ENCODE data around the gene LRRC36. TPM values are rescaled to one million over a fixed set of nuclear protein-coding genes. Genes with fewer than 3 reads are reported as not detected.

Gene LRRC36
- total and polyA plus RNA-seq, 10 donors: 0.46 to 2.3 (median 0.74) TPM; not detected in 3

DNA sequence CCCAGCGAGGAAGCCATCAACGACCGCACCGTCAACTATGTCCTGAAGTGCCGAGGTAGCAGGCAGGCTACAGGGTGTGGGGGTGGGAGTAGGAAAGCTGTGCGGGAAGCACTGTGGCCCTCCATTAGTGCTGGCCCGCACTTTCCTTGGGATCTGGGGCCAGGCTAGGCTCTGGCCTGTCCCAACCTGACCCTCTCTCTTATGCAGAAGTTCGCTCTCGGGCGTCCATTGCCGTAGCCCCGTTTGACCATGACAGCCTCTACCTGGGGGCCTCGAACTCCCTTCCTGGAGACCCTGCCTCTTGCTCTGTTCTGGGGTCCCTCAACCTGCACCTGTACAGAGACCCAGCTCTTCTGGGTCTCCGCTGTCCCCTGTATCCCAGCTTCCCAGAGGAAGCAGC lies 38.7 kb upstream of the LRRC36 start:
- H3K4me1 ChIP-seq: peaks cover 0 to 30% (median 2%) of the 10 kb centered on the region in 6 donors
- DNase-seq: no peak
- H3K27me3 ChIP-seq (replicated peaks in 1 of 7): no peaks in the 10 kb centered on the region
- H3K4me3 ChIP-seq: no peak overlapping the region
- H3K9me3 ChIP-seq: no peaks in the 10 kb centered on the region
- TF ChIP-seq POLR2A (IDR thresholded peaks at IDR 0.05): no peak
- TF ChIP-seq POLR2AphosphoS5 (IDR thresholded peaks at IDR 0.05): no peak
- no peak for TF ChIP-seq CTCF (IDR thresholded peaks at IDR 0.05 in 8 of 11, conservative IDR thresholded peaks at IDR 0.05 in 3 of 11)
- H3K36me3 ChIP-seq: peaks cover 0 to 8% (median 0%) of the 10 kb centered on the region in 6 donors
- WGBS, 5 donors: 91 to 98% (median 97%) methylated on average over 13 to 14 of the region's 14 CpGs
- intact Hi-C loops (cut with DNase I; ENCODE audit: low total_unique reads): no loop called here
- H3K27ac ChIP-seq: no peak overlapping the region

GRCh38 chr16:67291461-67291860 lies 35.2 kb upstream of the LRRC36 start:
- Histone ChIP-seq H3K36me3 (peaks cover 0 to 5% (median 0%) of the 10 kb centered on the region in 6 donors), H3K9me3 (no peaks in the 10 kb centered on the region), H3K27me3 (replicated peaks in 1 of 7) (no peaks in the 10 kb centered on the region), H3K4me1 (peaks cover 0 to 19% (median 2%) of the 10 kb centered on the region in 6 donors), H3K27ac (no peak overlapping the region), H3K4me3 (no peak overlapping the region)
- no peak for DNase-seq
- intact Hi-C loops (cut with DNase I; ENCODE audit: low total_unique reads): no loop called here
- TF ChIP-seq POLR2AphosphoS5 (IDR thresholded peaks at IDR 0.05) (no peak), POLR2A (IDR thresholded peaks at IDR 0.05) (no peak), CTCF (IDR thresholded peaks at IDR 0.05 in 8 of 11, conservative IDR thresholded peaks at IDR 0.05 in 3 of 11) (no peak)
- WGBS, 5 donors: 85 to 93% (median 88%) methylated on average over 7 of the region's 7 CpGs

DNA sequence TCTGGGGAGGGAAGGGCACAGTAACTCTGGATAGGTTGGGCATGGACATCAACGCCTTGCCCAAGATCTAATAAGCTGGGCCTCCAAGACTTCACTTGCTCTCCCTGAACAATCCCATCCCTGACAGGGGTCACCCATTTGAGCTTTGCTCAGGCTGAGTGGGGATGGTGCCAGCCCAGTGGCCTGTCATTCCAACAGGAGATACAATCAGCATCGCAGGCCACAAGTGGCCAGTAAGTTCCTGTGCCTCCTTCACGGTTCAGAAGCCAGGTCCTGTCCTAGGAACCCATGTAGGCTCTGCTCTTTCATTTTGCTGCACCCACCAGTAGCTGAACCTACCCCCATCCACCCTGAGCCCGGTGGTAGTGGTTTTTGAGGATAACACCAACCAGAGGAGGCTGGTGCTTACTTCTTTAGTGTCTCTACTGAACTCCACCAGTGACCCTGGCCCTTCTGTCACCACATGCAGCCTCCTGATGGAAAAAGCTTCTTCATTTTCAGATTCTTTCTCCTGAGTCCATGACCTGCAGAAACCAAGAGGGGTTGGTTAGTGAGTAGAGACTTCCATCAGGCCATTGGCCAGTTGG lies 32.4 kb upstream of the LRRC36 start:
- Histone ChIP-seq H3K27me3 (replicated peaks in 1 of 7) (no peaks in the 10 kb centered on the region), H3K4me3 (no peak overlapping the region), H3K4me1 (peaks cover 0 to 19% (median 2%) of the 10 kb centered on the region in 6 donors), H3K36me3 (no peaks in the 10 kb centered on the region), H3K9me3 (no peaks in the 10 kb centered on the region), H3K27ac (no peak overlapping the region)
- intact Hi-C loops (cut with DNase I; ENCODE audit: low total_unique reads): no loop called here
- peak; percentile 56 for DNase-seq
- TF ChIP-seq POLR2A (IDR thresholded peaks at IDR 0.05) (no peak), CTCF (IDR thresholded peaks at IDR 0.05 in 8 of 11, conservative IDR thresholded peaks at IDR 0.05 in 3 of 11) (no peak), POLR2AphosphoS5 (IDR thresholded peaks at IDR 0.05) (no peak)
- WGBS, 5 donors: 83 to 89% (median 84%) methylated on average over 3 to 4 of the region's 4 CpGs

- no peak overlapping the region for H3K27ac ChIP-seq
- H3K4me3 ChIP-seq: no peak overlapping the region
- intact Hi-C loops (cut with DNase I; ENCODE audit: low total_unique reads): no loop called here
- no peaks in the 10 kb centered on the region for H3K36me3 ChIP-seq
- no peak for DNase-seq
- no peak for TF ChIP-seq POLR2AphosphoS5 (IDR thresholded peaks at IDR 0.05)
- TF ChIP-seq POLR2A (IDR thresholded peaks at IDR 0.05): no peak
- TF ChIP-seq CTCF (IDR thresholded peaks at IDR 0.05 in 8 of 11, conservative IDR thresholded peaks at IDR 0.05 in 3 of 11): no peak
- 76 to 91% (median 85%) methylated on average over 7 of the region's 7 CpGs for WGBS, 5 donors
- H3K4me1 ChIP-seq: peaks cover 0 to 12% (median 0%) of the 10 kb centered on the region in 6 donors
- H3K9me3 ChIP-seq: no peaks in the 10 kb centered on the region
- no peaks in the 10 kb centered on the region for H3K27me3 ChIP-seq (replicated peaks in 1 of 7)
These were observed 31.7 kb upstream of the LRRC36 start for GRCh38 chr16:67294938-67295361.
